Measurements from ENCODE around the gene NUDT14.

Gene NUDT14

GRCh38 chr14:105196265-105196960, 15.3 kb upstream of the NUDT14 start:
- no peak for DNase-seq

GRCh38 chr14:105195522-105196264, 14.6 kb upstream of the NUDT14 start:
- no peak for DNase-seq

- no peak for DNase-seq
Observed at GRCh38 chr14:105195051-105195450, 13.9 kb upstream of the NUDT14 start.

- DNase-seq: no peak
Observed at GRCh38 chr14:105193916-105194782, 13.0 kb upstream of the NUDT14 start.

- DNase-seq: no peak
Observed at GRCh38 chr14:105192866-105193731, 12.0 kb upstream of the NUDT14 start.

DNA sequence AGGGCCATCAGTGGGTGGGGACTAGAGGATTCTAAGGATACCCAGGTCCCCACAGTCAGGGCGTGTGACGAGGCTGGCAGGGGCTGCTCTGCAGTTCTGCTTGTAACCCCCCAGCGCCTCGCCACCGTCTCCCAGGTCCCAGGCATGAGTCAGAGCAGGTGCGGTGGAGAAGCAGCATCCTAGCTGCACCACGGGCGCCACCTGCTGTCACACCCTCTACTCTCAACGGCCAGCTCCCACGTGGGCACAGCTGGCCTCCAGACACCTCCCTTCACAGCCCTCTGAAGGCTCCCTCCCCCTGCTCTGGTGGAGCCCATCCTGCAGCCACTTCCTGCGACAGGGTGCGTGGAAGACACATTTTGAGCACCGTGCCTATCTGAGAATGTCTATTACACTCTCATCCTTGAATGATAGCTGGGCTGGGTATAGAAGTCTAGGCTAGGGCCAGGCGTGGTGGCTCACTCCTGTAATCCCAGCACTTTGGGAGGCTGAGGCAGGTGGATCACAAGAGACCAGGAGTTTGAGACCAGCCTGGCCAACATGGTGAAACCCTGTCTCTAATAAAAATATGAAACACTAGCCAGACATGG, 6.9 kb upstream of the NUDT14 start:
- no peak for DNase-seq

DNA sequence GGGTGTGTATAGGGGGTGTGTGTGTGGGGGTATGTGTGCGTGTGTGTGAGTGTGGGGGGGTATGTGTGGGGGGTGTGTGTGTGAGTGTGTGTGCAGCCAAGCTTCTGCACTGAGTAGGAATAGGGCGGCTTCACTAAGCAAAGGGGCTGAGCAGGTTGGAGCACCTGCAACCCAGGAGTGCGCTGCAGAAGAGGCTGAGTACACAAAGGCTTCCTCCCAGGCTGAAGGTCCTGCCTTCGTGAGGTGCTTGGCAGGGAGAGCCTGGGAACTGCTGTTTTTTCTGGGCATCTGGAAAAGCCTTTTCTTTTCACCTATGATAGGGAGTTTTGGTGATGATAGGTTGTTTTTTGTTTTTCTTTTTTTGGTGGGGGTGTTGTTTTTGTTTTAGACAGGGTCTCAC, 6.0 kb upstream of the NUDT14 start:
- no peak for DNase-seq

- DNase-seq: no peak
Observed at GRCh38 chr14:105185973-105186372, 4.9 kb upstream of the NUDT14 start.

- DNase-seq: no peak
Observed at GRCh38 chr14:105185001-105185400, 3.9 kb upstream of the NUDT14 start.

DNA sequence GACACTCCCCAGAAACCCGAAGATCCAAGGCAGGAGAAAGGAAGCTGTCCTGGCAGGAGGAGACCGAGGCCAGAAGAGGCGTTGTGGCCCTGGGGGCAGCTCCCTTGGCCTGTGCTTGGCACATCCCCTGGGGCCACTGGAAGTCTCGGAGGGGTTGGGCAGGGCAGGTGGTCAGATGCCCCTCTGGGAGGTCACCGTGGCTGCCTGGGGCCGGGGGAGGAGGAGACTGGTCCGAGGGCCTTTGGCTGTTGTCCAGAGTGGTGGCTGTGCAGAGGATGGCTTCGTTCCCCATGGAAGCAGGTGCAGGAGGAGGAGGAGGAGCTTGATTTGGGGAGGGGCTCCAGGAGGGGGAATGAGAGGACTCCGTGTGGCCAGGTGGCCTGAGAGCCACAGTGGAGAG, 3.3 kb upstream of the NUDT14 start:
- no peak for DNase-seq

- no peak for DNase-seq
Observed at GRCh38 chr14:105182296-105183020, 1.3 kb upstream of the NUDT14 start.

- DNase-seq: no peak
Observed at GRCh38 chr14:105181549-105182295, 610 bp upstream of the NUDT14 start.

DNA sequence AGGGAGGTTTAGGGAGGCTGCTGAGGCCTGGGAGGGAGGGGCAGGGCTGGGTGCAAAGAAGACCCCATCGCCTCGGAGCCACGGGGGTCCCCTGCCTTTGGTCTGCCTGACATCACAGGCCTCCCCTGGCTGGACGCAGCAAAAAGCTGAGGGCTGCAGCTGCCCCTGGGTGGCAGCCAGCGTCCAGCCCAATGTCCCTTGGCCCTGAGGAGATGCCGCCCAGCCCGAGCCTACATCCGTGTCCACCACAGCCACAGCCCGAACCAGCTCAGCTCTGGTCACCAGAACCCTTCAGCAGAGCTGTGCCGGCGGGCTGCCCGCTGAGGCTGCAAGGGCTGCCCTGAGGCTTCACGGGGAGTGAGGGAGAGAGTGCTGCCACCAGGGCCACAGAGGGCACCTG, 1.9 kb downstream of the NUDT14 start:
- DNase-seq: no peak

DNA sequence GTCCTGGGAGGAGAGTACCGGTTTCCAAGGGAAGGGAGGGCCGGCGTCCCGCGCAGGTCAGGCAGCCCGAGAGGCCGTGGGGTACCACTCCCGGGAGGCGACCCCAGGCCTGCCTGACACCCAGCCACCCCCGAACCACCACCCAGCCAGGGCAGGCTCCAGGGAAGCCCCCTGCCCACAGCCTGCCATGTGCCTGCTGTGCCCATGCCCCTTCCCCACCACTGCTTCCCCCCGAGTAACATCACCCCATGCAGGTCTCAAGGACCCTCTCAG, 2.3 kb downstream of the NUDT14 start:
- no peak for DNase-seq

DNA sequence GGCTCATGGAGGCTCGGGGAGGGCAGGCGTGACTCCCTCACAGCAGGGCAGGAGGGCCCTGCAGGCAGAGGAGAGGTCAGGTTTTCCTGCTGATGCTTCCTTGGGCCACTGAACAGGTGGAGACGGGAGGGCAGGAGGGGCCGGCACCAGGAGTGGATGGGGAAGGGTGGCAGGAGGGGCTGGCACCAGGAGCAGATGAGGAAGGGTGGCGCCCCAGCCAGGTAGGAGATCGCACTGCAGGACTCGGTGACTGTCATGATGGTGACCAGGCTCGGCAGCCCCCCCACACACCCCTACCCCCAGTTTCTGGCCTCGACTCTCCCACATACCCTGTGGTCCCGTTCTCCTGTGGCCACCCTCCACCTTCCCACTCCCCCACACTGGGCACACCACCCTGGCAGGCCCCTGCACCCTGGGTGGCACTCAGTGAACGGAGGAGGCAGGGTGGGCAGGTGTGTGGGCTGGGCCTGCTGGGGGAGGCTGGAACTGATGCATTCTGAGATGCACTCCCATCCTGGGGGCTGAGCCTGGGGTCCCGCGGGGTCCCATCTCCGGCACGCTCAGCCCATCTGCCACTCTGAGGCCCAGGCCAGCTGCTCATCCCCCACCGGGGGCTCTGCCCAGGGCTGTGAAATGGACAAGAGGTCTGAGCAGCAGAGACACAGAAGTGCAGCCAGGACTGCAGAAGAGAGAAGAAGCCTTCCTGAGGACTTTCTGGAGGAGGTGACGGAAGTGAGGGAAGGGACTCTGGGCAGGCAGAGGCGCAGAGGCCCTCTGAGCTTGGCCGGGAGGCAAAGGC, 2.8 kb downstream of the NUDT14 start:
- DNase-seq: no peak

DNA sequence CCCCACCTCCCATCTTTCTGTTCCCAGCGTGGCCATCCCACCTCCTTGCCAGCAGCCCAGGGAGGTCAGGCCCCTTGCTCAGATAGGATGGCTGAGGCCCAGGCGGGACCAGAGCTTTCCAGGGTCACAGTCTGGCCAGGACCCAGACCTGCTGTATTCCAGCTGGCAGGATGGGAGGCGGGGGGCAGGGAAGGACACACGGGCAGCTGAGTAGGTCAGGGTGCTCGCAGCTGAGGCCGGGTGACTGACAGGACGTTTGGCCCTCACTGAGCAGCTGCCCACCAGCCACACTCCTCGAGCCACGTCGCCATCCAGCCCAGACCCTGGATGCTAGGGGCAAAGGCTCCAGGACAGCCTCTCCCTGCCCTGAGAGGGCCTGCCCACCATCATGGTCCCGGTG, 4.0 kb downstream of the NUDT14 start:
- no peak for DNase-seq

DNA sequence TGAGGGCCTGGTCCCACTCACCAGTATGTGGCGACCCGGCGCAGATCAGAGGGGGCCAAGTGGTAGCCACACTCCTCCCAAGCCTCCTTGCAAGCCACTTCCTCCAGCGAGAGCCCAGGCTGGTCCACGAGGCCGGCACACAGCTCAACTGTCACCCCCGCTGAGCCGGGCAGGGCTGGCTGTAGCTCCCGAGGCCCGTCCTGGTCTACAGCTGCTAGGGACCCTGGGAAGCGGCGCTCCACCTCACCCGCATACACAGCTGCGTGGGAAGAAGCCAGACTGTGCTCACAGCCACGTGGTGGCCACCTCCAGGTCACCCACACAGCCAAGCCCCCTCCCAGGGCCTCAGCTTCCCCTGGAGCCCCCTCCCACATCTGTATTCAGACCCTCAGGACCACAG, 4.6 kb downstream of the NUDT14 start:
- no peak for DNase-seq

GRCh38 chr14:105173901-105174894, 6.9 kb downstream of the NUDT14 start:
- no peak for DNase-seq

DNA sequence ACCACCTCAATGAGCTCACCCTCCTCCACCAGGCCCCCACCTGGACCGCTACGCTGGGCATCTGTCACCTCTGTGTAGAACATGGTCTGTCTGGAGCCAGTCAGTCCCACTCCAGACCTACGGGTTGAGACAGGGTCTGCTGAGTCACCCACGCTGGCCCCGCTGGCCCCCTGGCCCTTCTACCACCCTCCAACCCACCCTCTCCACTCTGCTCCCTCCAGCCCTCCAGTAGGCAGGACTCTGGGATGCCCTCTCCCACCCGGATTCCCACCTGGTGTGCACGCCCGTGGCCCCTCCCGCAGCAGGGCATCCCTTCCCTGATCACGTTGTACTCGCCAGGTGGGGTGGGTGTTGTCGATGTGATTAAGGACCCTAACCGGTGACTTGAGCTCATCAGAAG, 8.0 kb downstream of the NUDT14 start:
- DNase-seq: no peak

Data from NCI-H226 (cell line).